Panc1 (cell line): Measurements from ENCODE around the gene PLCB4. TPM values are rescaled to one million over a fixed set of nuclear protein-coding genes. Genes with fewer than 3 reads are reported as not detected.

ENCODE experiments used
- ATAC-seq: fragments of 200-7000 bp; cut with Tn5 transposase; 2 replicates; pipeline ENCODE4 v1.9.1; 2020; ENCODE audit warnings: mild to moderate bottlenecking, moderate library complexity
- BruUV-seq: library from RNA; stranded (reverse); fragments of 400-500 nt; replicated peaks from 2 replicates; lab custom pipeline; 2021; lab: Mats Ljungman, UMichigan
- CTCF ChIA-PET: fragments of 300-600 bp; sonication (Branson Sonifier 250); formaldehyde crosslinking; loops from one replicate; lab custom pipeline; 2022; ENCODE audit warnings: antibody characterized with exemption; lab: Charles Lee
- POLR2A ChIA-PET: fragments of 300-600 bp; sonication (Branson Sonifier 250); formaldehyde crosslinking; loops from one replicate; lab custom pipeline; 2022; ENCODE audit warnings: antibody characterized with exemption; lab: Charles Lee
- DNase-seq: peaks from one replicate; pipeline ENCODE4 v3.0.0-alpha.2; 2010; ENCODE audit warnings: low read depth, low spot score
- H3K27ac ChIP-seq: 2 replicates; pipeline ENCODE4 v1.5.1; 2011; ENCODE audit warnings: mild to moderate bottlenecking, low read length, inconsistent platforms
- H3K27me3 ChIP-seq: fragments of 200-500 bp; sonication (Bioruptor generic); 2 replicates; pipeline ENCODE4 v1.6.0; 2014; ENCODE audit warnings: low read length, inconsistent platforms; ENCODE audit not compliant: control insufficient read depth, insufficient read depth
- H3K36me3 ChIP-seq: fragments of 200-500 bp; sonication (Bioruptor generic); 2 replicates; pipeline ENCODE4 v1.5.1; 2014; ENCODE audit warnings: inconsistent platforms, mild to moderate bottlenecking, low read length, moderate library complexity; ENCODE audit not compliant: control insufficient read depth, insufficient read depth
- H3K4me1 ChIP-seq: 2 replicates; pipeline ENCODE4 v1.5.1; 2011; ENCODE audit warnings: inconsistent platforms, mild to moderate bottlenecking, low read length, moderate library complexity; ENCODE audit not compliant: control insufficient read depth, insufficient read depth
- H3K4me3 ChIP-seq, 2 experiments: 2 replicates each; pipeline ENCODE4 v1.5.1; 2011 to 2012; ENCODE audit warnings: low read depth in 2 of 2, low read length in 2 of 2, mild to moderate bottlenecking in 2 of 2, inconsistent platforms in 1 of 2, moderate library complexity in 1 of 2
- H3K9me3 ChIP-seq: fragments of 200-500 bp; sonication (Bioruptor generic); 2 replicates; pipeline ENCODE4 v1.5.1; 2014; ENCODE audit warnings: low read depth, mild to moderate bottlenecking, inconsistent platforms, low read length, moderate library complexity; ENCODE audit not compliant: control insufficient read depth, insufficient read depth
- POLR2AphosphoS5 ChIP-seq: IDR thresholded peaks from 2 replicates; pipeline ENCODE4 v1.6.1; 2012; ENCODE audit warnings: mild to moderate bottlenecking, low read depth, low read length, moderate library complexity
- SIN3A ChIP-seq: IDR thresholded peaks from 2 replicates; pipeline ENCODE4 v1.6.1; 2012; ENCODE audit warnings: low read depth, mild to moderate bottlenecking, low read length, moderate library complexity, borderline replicate concordance; ENCODE audit not compliant: insufficient read depth
- TCF7L2 ChIP-seq: IDR thresholded peaks from 2 replicates; pipeline ENCODE4 v1.6.1; 2011; ENCODE audit warnings: mild to moderate bottlenecking, low read depth, low read length, inconsistent platforms
- in situ Hi-C: cut with HindIII; loops from 2 replicates; pipeline ENCODE4 v1.10.0; 2016; ENCODE audit warnings: low sequenced_read_pairs, low pct_unique_long_range_greater_than_20kb
- intact Hi-C: fragments of 100-400 bp; cut with micrococcal nuclease; formaldehyde crosslinking; loops from one replicate; pipeline ENCODE4 v1.10.0; 2022; ENCODE audit not compliant: unreplicated experiment
- total RNA-seq: library from RNA; stranded (reverse); gene quantifications from one replicate; pipeline ENCODE4 v1.2.1, GENCODE V29; 2021; ENCODE audit not compliant: unreplicated experiment
- TF ChIP-seq, protein P1 (sequence below): fragments of 450-650 bp; IDR thresholded peaks from 2 replicates; pipeline ENCODE4 v1.5.1; 2017; ENCODE audit warnings: mild to moderate bottlenecking
- TF ChIP-seq, protein P2 (sequence below), 2 experiments: IDR thresholded peaks; 2 replicates each; pipeline ENCODE4 v1.6.1; 2011 to 2012; ENCODE audit warnings: low read depth in 2 of 2, control low read depth in 1 of 2, low read length in 1 of 2, mild to moderate bottlenecking in 1 of 2, moderate library complexity in 1 of 2; ENCODE audit not compliant: insufficient read depth in 1 of 2

Gene PLCB4
- total RNA-seq, 1 experiment from 2014 or later, result 1.5 TPM

DNA sequence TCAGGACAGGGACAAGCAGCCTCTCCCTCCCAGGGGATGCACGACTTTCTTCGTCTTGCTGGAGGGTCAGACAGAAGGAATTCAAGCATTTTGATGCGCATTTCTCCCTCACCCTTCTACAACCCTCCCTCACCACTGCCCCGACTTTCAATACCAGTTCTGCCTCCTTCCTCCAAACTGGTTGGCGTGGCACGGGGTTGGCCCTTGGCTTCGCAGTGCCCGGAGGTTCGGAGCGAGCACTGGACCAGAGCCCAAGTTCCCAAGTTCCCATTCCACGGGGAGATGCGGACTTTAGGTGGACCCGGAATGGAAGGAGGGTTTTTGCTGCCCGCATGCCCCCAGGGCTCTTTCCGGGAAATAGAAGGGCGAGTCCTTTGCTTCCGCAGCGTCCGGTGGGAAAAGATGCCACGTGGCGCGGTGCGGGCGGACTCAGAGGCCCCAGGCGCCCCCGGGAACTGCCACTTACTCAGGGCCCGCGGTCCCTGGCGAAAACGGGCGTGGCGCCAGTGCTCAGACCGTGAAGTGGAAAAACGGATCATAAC is 437.5 kb downstream of the PLCB4 start:
- CTCF ChIA-PET, result no interaction called here
- TF ChIP-seq POLR2AphosphoS5 (no peak), TCF7L2 (no peak), SIN3A (no peak)
- TF ChIP-seq, protein P1, sequence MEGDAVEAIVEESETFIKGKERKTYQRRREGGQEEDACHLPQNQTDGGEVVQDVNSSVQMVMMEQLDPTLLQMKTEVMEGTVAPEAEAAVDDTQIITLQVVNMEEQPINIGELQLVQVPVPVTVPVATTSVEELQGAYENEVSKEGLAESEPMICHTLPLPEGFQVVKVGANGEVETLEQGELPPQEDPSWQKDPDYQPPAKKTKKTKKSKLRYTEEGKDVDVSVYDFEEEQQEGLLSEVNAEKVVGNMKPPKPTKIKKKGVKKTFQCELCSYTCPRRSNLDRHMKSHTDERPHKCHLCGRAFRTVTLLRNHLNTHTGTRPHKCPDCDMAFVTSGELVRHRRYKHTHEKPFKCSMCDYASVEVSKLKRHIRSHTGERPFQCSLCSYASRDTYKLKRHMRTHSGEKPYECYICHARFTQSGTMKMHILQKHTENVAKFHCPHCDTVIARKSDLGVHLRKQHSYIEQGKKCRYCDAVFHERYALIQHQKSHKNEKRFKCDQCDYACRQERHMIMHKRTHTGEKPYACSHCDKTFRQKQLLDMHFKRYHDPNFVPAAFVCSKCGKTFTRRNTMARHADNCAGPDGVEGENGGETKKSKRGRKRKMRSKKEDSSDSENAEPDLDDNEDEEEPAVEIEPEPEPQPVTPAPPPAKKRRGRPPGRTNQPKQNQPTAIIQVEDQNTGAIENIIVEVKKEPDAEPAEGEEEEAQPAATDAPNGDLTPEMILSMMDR, result no peak
- TF ChIP-seq, protein P2, sequence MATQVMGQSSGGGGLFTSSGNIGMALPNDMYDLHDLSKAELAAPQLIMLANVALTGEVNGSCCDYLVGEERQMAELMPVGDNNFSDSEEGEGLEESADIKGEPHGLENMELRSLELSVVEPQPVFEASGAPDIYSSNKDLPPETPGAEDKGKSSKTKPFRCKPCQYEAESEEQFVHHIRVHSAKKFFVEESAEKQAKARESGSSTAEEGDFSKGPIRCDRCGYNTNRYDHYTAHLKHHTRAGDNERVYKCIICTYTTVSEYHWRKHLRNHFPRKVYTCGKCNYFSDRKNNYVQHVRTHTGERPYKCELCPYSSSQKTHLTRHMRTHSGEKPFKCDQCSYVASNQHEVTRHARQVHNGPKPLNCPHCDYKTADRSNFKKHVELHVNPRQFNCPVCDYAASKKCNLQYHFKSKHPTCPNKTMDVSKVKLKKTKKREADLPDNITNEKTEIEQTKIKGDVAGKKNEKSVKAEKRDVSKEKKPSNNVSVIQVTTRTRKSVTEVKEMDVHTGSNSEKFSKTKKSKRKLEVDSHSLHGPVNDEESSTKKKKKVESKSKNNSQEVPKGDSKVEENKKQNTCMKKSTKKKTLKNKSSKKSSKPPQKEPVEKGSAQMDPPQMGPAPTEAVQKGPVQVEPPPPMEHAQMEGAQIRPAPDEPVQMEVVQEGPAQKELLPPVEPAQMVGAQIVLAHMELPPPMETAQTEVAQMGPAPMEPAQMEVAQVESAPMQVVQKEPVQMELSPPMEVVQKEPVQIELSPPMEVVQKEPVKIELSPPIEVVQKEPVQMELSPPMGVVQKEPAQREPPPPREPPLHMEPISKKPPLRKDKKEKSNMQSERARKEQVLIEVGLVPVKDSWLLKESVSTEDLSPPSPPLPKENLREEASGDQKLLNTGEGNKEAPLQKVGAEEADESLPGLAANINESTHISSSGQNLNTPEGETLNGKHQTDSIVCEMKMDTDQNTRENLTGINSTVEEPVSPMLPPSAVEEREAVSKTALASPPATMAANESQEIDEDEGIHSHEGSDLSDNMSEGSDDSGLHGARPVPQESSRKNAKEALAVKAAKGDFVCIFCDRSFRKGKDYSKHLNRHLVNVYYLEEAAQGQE (IDR thresholded peaks at IDR 0.05; ENCODE audit: insufficient read depth in 1 of 2, low read depth in 2 of 2, low read length in 1 of 2), result no peak
- no TSS peak for BruUV-seq
- Histone ChIP-seq H3K4me3 (0 out of 4 replicates have a peak overlapping the region, but pooled peaks of 1 of the 2 experiments have one; percentile 6), H3K27ac (no peak overlapping the region), H3K27me3 (peaks cover 6% of the 10 kb centered on the region; the same call in 1 of the 2 replicates), H3K9me3 (no peaks in the 10 kb centered on the region), H3K4me1 (no peaks in the 10 kb centered on the region; the same call in 1 of the 2 replicates), H3K36me3 (no peaks in the 10 kb centered on the region)
- in situ Hi-C loops (no loop called here), intact Hi-C loops (no loop called here)
- DNase-seq (no peak), ATAC-seq (no peak)
- POLR2A ChIA-PET, result no interaction called here

DNA sequence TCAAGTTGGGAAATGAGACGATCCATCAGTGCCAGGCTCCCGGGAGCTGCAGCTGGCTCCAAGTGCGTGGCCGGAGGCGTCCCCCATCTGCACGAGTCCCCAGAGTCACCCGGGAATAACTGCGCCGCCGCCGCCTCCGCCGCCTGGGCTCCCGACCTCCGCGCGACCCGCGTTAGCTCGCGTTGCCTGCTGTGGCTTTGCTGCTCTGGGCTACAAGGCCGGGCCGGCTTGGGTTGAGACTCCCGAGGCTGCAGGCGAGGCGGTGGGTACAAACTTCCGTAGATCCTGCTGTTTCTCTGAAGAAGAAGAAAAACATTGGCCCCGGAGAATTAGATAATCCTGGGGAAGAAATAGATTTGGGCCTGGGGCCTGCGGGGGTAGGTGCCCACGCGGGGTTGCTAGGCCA is 438.1 kb downstream of the PLCB4 start:
- no peak for TF ChIP-seq TCF7L2
- TF ChIP-seq POLR2AphosphoS5, result no peak
- TF ChIP-seq, protein P2 (IDR thresholded peaks at IDR 0.05; ENCODE audit: insufficient read depth in 1 of 2, low read depth in 2 of 2, low read length in 1 of 2), result no peak
- TF ChIP-seq, protein P1, result no peak
- no peak for TF ChIP-seq SIN3A
- POLR2A ChIA-PET, result no interaction called here
- in situ Hi-C loops (no loop called here), intact Hi-C loops (no loop called here)
- Histone ChIP-seq H3K4me1 (no peaks in the 10 kb centered on the region; the same call in 1 of the 2 replicates), H3K9me3 (no peaks in the 10 kb centered on the region), H3K36me3 (no peaks in the 10 kb centered on the region), H3K27me3 (peaks cover 7% of the 10 kb centered on the region; the same call in 1 of the 2 replicates), H3K27ac (no peak overlapping the region), H3K4me3 (no peak overlapping the region)
- no TSS peak for BruUV-seq
- DNase-seq, result no peak
- ATAC-seq, result no peak
- CTCF ChIA-PET, result no interaction called here
